ENCODE results near the gene XPO6. TPM values are rescaled to one million over a fixed set of nuclear protein-coding genes. Genes with fewer than 3 reads are reported as not detected.

The XPO6 gene
- total and polyA plus RNA-seq, 12 donors = 61.1 to 194 (median 95.8) TPM

DNA sequence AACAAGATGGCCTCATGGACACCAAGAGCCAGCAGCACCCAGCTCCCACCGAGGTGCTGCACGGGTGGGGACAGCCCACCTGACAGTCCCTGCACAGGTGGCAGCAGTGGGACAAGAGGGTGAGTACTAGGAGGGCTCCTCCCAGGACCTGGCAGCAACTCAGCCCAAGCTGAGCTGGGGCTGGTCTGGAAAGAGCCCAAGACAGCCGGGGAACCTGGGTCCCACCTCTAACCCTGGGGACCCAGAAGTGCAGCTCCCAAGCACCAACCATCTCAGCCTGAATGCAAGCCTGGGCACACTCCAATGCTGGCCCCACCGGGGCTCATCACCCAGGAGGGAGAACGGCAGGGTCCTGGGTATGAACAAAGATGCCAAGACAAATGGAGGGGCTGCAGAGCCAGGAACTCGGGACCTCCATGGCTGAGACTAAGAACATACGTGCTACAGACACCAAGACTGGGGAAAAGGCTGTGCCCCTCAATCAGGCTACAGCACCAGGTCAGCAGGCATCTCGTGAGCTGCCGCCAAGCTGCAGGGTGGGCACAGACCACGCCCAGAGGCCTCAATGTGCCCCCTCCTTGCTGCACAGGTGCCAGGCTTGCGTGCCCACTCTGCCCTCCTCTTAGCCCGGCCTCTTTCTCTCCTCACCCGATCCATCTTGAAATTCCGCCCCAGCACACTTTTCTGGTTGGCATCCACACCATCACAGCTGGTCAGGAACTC is 110.8 kb downstream of the XPO6 start:
- 93 to 96% (median 94%) methylated on average over 9 to 14 of the region's 14 CpGs for WGBS, 4 donors
- no peaks in the 10 kb centered on the region for H3K9me3 ChIP-seq (replicated peaks in 1 of 3)
- H3K4me3 ChIP-seq = no peak overlapping the region
- intact Hi-C loops (cut with DNase I) = no loop called here
- H3K27me3 ChIP-seq = no peaks in the 10 kb centered on the region
- TF ChIP-seq POLR2A (IDR thresholded peaks at IDR 0.05) = no peak
- TF ChIP-seq, protein P1, sequence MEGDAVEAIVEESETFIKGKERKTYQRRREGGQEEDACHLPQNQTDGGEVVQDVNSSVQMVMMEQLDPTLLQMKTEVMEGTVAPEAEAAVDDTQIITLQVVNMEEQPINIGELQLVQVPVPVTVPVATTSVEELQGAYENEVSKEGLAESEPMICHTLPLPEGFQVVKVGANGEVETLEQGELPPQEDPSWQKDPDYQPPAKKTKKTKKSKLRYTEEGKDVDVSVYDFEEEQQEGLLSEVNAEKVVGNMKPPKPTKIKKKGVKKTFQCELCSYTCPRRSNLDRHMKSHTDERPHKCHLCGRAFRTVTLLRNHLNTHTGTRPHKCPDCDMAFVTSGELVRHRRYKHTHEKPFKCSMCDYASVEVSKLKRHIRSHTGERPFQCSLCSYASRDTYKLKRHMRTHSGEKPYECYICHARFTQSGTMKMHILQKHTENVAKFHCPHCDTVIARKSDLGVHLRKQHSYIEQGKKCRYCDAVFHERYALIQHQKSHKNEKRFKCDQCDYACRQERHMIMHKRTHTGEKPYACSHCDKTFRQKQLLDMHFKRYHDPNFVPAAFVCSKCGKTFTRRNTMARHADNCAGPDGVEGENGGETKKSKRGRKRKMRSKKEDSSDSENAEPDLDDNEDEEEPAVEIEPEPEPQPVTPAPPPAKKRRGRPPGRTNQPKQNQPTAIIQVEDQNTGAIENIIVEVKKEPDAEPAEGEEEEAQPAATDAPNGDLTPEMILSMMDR (IDR thresholded peaks at IDR 0.05) = no peak
- H3K27ac ChIP-seq = no peak overlapping the region
- H3K4me1 ChIP-seq (replicated peaks in 1 of 2) = no peaks in the 10 kb centered on the region
- peaks cover 0 to 86% of the 10 kb centered on the region in 2 donors for H3K36me3 ChIP-seq (replicated peaks in 1 of 2)
- no peak for DNase-seq

DNA sequence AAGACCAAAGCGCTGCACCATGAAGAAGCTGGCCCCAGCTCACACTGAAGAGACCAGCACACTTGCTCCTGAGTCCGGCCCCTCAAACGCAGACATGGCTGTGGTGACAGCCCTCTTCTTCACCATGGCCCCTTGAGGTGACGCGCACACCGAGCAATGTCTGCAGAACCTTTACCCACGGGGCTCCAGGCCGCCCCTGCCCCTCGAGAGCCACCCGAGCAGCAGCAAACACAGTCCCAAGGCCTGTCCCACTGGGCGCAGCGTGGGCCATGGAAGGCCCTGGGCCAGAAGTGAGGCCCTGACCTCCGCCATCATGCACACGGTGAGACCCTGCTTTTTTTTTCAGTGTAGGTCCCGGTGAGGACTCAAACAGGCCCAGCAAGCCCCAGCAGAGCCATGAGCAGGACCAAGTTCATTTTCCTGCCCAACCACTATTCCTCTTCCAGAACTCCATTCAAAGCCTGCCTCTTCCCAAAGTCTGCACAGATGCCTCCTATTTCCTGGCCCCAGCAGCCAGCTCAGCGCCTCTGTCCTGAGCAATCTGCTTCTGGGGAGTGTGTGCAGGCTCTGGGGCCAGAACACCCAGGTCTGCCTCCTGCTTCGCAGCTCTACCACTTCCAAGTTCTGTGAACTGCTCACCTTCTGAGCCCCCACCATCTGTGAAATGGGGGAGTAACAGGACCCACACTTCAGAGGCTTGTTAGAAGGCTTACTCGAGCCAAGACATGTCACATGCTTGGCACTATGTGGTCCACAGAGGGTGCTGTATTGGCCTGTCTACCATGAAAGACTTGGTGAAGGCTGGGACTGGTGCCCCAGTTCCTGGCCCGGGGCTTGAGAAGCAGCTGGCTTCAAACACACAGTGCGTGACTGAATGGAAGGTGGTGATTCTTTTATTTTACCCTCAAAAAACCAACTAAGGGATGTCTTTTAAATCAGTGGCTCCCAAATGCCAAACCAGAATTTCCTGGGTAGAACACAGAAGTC is 112.5 kb downstream of the XPO6 start:
- Histone ChIP-seq H3K9me3 (replicated peaks in 1 of 3) (no peaks in the 10 kb centered on the region), H3K36me3 (replicated peaks in 1 of 2) (peaks cover 0 to 68% of the 10 kb centered on the region in 2 donors), H3K4me1 (replicated peaks in 1 of 2) (no peaks in the 10 kb centered on the region), H3K4me3 (no peak overlapping the region), H3K27ac (no peak overlapping the region), H3K27me3 (no peaks in the 10 kb centered on the region)
- WGBS, 4 donors = 94 to 97% (median 94%) methylated on average over 14 to 20 of the region's 20 CpGs
- DNase-seq = no peak
- intact Hi-C loops (cut with DNase I) = no loop called here
- TF ChIP-seq, protein P1 (IDR thresholded peaks at IDR 0.05) = no peak
- no peak for TF ChIP-seq POLR2A (IDR thresholded peaks at IDR 0.05)

DNA sequence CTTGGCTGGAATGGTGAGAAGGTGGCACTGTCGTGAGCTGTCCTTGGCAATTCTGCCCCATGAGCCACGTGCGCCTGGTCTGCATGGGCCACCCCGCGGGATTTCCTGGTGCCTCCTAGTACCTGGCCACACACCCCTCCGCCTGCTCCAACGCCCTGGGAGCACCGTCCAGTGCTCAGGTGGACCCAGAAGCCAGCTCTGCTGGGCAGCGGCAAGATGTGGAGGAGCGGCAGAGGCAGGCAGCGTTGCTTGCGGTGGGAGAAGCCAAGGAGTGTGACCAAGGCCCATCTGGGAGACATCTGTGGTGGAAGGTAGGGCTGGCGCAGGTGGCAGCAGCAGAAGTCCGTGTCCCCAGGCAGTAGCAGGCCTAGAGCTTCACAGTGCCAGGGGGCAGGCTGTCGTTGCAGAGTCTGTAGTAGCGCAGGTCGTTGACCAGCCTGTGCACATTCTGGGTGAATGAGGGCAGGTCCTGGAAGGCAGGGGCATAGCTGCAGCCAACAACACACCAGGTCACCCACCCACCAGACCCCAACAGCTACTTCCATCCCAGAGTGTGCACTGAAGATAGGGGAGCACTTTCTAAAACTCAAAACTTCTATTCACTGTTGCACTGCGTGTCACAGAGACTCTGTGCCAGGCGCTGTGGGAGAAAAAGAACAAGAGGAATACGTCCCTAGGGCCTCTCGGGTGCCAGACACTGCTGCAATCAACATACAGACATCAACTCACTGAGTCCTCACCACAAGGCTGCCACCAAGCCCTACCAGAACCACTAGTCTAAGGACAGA is 113.4 kb downstream of the XPO6 start:
- Histone ChIP-seq H3K9me3 (replicated peaks in 1 of 3) (no peaks in the 10 kb centered on the region), H3K4me3 (no peak overlapping the region), H3K36me3 (replicated peaks in 1 of 2) (peaks cover 0 to 60% of the 10 kb centered on the region in 2 donors), H3K27me3 (no peaks in the 10 kb centered on the region), H3K27ac (no peak overlapping the region), H3K4me1 (replicated peaks in 1 of 2) (no peaks in the 10 kb centered on the region)
- 89 to 95% (median 91%) methylated on average over 10 to 21 of the region's 21 CpGs for WGBS, 4 donors
- intact Hi-C loops (cut with DNase I) = no loop called here
- TF ChIP-seq, protein P1 (IDR thresholded peaks at IDR 0.05) = no peak
- no peak for TF ChIP-seq POLR2A (IDR thresholded peaks at IDR 0.05)
- no peak for DNase-seq
